Esophagus muscularis mucosa (tissue), 4 donors: ENCODE measurements around the gene ZNF644.

Experiments
- CTCF ChIP-seq, 3 experiments: fragments of 200-600 bp in 2 of 3; fragments of 450-650 bp in 1 of 3; sonication (generic) in 2 of 3; IDR thresholded peaks; one replicate each; pipeline ENCODE4 v1.5.1; 2017 to 2019; ENCODE audit warnings: antibody characterized with exemption in 3 of 3, mild to moderate bottlenecking in 2 of 3, moderate library complexity in 1 of 3
- EP300 ChIP-seq: sonication (generic); formaldehyde crosslinking; IDR thresholded peaks from one replicate; pipeline ENCODE4 v1.6.1; 2017; ENCODE audit warnings: antibody characterized with exemption
- POLR2A ChIP-seq: fragments of 450-650 bp; IDR thresholded peaks from one replicate; pipeline ENCODE4 v1.6.1; 2017; ENCODE audit warnings: antibody characterized with exemption, moderate library complexity, mild to moderate bottlenecking, low read depth

- TF ChIP-seq CTCF (IDR thresholded peaks at IDR 0.05) (no peak), POLR2A (no peak), EP300 (no peak)
These were observed 70.8 kb downstream of the ZNF644 start for GRCh38 chr1:90951009-90951408.
